HFF-Myc (cell line): ENCODE measurements around the gene CIT.

Source experiments
- DNase-seq: peaks from one replicate; pipeline ENCODE4 v3.0.0-alpha.2; 2011; ENCODE audit warnings: low read depth; ENCODE audit errors: extremely low read depth
- H3K4me3 ChIP-seq: replicated peaks from 2 replicates; pipeline ENCODE4 v1.5.1; 2011; ENCODE audit warnings: low read depth, mild to moderate bottlenecking, control low read depth, low read length
- TF ChIP-seq, protein P1 (sequence below): IDR thresholded peaks from 2 replicates; pipeline ENCODE4 v1.5.1; 2012; ENCODE audit warnings: mild to moderate bottlenecking, low read depth, low read length, control low read depth; ENCODE audit errors: missing control alignments

The CIT gene, protein sequence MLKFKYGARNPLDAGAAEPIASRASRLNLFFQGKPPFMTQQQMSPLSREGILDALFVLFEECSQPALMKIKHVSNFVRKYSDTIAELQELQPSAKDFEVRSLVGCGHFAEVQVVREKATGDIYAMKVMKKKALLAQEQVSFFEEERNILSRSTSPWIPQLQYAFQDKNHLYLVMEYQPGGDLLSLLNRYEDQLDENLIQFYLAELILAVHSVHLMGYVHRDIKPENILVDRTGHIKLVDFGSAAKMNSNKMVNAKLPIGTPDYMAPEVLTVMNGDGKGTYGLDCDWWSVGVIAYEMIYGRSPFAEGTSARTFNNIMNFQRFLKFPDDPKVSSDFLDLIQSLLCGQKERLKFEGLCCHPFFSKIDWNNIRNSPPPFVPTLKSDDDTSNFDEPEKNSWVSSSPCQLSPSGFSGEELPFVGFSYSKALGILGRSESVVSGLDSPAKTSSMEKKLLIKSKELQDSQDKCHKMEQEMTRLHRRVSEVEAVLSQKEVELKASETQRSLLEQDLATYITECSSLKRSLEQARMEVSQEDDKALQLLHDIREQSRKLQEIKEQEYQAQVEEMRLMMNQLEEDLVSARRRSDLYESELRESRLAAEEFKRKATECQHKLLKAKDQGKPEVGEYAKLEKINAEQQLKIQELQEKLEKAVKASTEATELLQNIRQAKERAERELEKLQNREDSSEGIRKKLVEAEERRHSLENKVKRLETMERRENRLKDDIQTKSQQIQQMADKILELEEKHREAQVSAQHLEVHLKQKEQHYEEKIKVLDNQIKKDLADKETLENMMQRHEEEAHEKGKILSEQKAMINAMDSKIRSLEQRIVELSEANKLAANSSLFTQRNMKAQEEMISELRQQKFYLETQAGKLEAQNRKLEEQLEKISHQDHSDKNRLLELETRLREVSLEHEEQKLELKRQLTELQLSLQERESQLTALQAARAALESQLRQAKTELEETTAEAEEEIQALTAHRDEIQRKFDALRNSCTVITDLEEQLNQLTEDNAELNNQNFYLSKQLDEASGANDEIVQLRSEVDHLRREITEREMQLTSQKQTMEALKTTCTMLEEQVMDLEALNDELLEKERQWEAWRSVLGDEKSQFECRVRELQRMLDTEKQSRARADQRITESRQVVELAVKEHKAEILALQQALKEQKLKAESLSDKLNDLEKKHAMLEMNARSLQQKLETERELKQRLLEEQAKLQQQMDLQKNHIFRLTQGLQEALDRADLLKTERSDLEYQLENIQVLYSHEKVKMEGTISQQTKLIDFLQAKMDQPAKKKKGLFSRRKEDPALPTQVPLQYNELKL (N-terminal part only)

DNA sequence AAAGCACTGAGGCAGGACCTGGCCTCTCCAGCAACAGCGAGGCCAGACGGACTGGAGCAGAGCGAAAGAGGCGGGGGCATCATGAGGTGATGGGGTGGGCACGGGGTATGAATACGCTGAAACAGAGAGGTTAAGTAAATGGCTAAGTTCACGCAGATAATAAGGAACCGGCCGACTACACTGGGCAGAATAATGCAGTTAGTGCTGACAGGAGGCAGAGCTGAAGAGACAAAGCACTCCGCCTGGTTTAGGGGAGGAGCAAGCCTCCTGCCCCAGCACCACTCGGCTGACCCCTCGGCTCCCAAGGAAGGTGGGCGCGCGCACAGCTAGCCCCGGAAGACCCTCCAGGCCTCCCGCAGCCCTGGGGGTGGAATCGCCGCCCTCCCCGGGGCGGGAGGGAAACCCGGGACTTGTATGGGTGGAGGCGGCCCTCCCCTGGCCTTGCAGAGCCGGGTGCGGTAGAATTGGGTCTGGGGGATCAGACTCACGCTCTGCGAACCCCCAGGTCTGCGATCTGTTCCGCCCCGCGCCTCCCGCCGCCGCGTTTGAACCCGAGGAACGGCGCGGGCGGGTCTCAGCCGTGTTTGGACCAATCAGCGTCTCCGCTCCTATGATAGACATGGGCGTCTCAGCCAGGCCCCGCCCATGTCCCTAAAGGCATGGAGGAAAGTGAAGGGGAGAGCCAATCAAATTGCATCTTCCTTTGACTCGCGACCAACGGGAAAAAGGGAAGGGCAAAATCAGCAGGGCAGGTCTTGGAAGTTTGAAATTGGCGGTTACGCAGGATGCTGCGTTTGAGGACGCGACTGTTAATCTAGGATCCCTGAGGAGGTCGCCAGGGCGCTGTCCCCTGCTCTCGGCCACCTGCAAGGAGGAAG is at the start of gene CIT:
TSS of gene CIT (minus strand) at position 560 of the 878 bp plus-strand sequence. CDS start 1,152 bp downstream, outside the sequence.
- DNase-seq = peak; percentile 94
- H3K4me3 ChIP-seq = peak within 1 kb of the TSS; percentile 78
- TF ChIP-seq, protein P1, sequence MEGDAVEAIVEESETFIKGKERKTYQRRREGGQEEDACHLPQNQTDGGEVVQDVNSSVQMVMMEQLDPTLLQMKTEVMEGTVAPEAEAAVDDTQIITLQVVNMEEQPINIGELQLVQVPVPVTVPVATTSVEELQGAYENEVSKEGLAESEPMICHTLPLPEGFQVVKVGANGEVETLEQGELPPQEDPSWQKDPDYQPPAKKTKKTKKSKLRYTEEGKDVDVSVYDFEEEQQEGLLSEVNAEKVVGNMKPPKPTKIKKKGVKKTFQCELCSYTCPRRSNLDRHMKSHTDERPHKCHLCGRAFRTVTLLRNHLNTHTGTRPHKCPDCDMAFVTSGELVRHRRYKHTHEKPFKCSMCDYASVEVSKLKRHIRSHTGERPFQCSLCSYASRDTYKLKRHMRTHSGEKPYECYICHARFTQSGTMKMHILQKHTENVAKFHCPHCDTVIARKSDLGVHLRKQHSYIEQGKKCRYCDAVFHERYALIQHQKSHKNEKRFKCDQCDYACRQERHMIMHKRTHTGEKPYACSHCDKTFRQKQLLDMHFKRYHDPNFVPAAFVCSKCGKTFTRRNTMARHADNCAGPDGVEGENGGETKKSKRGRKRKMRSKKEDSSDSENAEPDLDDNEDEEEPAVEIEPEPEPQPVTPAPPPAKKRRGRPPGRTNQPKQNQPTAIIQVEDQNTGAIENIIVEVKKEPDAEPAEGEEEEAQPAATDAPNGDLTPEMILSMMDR = no peak

DNA sequence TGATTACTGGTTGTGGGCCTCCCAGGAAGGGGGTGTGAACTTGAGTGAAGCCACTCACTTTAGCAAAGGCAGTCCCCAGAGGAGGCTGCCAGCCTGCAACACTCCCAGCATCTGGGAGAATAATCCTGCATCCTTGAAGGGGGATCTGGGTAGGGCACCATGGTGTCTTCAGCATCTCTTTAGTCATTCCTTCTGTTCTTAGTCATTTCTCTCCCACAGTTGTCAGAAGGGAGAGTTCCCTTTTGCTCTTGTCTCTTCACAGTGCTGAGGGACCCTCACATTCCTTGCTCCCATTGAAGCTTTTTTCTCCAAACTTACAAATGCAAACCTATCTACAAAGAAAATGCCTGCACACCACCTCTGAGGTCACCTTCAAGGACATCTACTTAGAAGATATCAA is 48.1 kb upstream of the CIT start:
- TF ChIP-seq, protein P1 = no peak
- no peak for DNase-seq
- no peak overlapping the region for H3K4me3 ChIP-seq

DNA sequence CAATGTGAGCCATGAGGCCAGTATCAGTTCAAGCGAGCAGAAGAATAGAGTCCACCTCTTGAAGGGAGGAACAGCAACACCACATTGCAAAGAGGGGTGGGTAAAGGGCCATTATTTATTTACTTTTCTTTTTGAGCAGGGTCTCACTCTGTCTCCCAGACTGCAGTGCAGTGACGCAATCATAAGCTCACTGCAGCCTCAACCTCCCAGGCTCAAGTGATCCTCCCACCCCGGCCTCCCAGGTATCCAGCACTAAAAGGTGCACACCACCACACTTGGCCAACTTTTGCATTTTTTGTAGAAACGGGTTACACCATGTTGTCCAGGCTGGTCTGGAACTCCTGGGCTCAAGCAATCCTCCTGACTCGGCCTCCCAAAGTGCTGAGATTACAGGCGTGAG is 42.9 kb upstream of the CIT start:
- DNase-seq = no peak
- H3K4me3 ChIP-seq = no peak overlapping the region
- TF ChIP-seq, protein P1 = no peak

DNA sequence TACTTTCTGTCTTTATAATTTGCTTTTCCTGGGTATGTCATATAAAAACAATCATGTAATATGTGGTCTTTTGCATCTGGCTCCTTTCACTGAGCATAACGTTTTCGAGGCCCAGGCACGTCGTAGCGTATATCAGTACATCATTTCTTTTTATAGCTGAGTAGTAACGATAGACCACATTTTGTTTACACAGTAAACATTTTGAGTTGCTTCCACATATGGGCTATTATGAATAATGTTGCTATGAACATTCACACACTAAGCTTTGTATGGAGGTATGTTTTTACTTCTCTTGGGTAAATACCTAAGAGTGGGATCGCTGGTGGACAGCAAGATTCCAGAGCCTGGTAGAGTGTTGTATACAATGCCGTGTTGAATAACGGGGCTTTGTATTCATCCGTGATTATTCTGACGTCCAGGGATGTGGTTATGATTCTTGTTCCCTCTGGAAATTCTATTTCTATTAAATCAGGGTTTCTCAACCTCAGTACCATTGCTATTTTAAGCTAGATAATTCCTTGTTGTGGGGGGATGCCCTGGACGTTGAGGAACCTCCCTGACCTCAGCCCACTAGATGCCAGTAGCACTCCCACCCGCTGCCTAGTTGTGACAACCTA is 38.9 kb upstream of the CIT start:
- no peak for DNase-seq
- no peak overlapping the region for H3K4me3 ChIP-seq
- TF ChIP-seq, protein P1 = no peak

DNA sequence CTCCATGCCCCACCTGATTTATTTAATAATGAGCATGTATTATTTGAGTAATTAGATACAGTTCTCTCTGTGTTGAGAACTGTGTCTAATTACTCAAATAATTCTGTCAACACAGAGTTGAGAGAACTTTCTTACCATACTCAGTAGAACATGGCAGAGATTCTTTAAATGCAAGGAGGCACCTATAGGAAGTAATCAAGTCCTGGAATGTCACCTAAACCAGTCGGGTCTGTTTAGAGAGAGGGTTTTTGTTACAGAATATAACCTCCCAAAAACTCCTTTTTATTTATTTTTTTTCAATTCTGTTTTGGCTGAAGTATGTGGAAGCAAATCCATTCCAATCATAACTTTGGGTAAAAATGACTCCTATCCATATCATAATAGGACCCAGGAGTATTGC is 37.5 kb upstream of the CIT start:
- H3K4me3 ChIP-seq = no peak overlapping the region
- DNase-seq = no peak
- TF ChIP-seq, protein P1 = no peak
